ENCODE measurements around the gene ARHGAP29. TPM values are rescaled to one million over a fixed set of nuclear protein-coding genes. Genes with fewer than 3 reads are reported as not detected.
A peak's percentile ranks its signal among the peaks of the same experiment; 100 is the strongest.

ARHGAP29 gene
- total RNA-seq, 1 donor from 2014 or later: 67.2 TPM

DNA sequence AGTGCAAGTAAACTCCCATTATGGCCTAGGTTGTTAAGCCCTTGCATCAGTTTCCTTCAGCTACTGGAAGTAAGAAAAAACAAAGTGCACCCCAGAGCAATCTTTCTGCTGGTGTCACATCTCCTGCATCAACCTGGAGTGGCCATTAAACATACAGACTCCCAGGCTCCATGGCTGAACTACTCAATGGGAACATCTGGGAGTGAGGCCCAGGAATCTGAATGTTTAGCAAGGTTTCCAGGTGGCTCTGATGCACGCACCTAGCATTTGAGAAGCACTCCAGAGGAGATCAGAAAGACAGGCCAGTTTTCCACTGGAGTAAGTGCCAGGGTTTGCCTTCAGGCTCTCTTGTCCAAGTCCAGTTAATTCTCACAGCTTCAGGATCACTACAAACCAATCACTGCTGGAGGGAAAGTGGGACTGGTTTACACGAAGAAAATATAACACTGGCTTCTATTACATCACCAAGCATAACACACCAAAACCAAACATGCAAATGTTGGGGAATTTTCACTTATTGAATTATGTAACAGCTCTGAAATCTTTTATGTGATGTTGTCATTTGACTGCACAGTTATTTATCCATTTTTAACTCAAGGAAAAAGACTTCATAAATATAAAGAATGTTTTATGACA is 94.1 kb downstream of the ARHGAP29 start:
- peak; percentile 17 for ATAC-seq
- intact Hi-C loops (cut with DNase I): no loop called here
- no peak for DNase-seq (ENCODE audit: low spot score)

- intact Hi-C loops (cut with DNase I): no loop called here
- DNase-seq (ENCODE audit: low spot score) (no peak), ATAC-seq (peak; percentile 82)
Measured at GRCh38 chr1:94142583-94142982, 94.8 kb downstream of the ARHGAP29 start.

- intact Hi-C loops (cut with DNase I): no loop called here
- no peak for DNase-seq (ENCODE audit: low spot score)
- peak; percentile 55 for ATAC-seq
Measured at GRCh38 chr1:94142022-94142421, 95.4 kb downstream of the ARHGAP29 start.

GRCh38 chr1:94132111-94132510 is 105.3 kb downstream of the ARHGAP29 start:
- ATAC-seq (no peak), DNase-seq (ENCODE audit: low spot score) (no peak)
- intact Hi-C loops (cut with DNase I): no loop called here

- DNase-seq (ENCODE audit: low spot score) (no peak), ATAC-seq (peak; percentile 44)
- intact Hi-C loops (cut with DNase I): no loop called here
Measured at GRCh38 chr1:94130851-94131595, 106.4 kb downstream of the ARHGAP29 start.

DNA sequence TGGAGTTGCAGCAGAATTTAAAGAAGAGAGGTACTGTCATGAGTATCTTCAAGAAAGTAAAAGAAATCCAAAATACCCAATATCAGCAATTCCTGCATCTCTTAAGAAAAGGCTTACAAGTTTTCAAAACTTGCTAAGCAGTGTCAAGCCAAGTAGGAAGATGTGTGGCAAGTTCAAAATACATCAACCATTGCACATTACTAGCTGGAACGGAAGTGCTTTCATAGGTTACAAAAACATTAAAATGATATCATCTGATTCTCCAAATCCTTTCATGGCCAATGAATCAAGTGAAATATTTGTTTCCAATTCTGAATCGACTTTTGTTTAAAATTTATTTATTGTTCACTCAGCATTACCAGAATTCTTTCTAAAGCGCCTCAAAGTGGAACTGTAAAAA is 110.7 kb downstream of the ARHGAP29 start:
- ATAC-seq (peak; percentile 76), DNase-seq (ENCODE audit: low spot score) (no peak)
- intact Hi-C loops (cut with DNase I): no loop called here

DNA sequence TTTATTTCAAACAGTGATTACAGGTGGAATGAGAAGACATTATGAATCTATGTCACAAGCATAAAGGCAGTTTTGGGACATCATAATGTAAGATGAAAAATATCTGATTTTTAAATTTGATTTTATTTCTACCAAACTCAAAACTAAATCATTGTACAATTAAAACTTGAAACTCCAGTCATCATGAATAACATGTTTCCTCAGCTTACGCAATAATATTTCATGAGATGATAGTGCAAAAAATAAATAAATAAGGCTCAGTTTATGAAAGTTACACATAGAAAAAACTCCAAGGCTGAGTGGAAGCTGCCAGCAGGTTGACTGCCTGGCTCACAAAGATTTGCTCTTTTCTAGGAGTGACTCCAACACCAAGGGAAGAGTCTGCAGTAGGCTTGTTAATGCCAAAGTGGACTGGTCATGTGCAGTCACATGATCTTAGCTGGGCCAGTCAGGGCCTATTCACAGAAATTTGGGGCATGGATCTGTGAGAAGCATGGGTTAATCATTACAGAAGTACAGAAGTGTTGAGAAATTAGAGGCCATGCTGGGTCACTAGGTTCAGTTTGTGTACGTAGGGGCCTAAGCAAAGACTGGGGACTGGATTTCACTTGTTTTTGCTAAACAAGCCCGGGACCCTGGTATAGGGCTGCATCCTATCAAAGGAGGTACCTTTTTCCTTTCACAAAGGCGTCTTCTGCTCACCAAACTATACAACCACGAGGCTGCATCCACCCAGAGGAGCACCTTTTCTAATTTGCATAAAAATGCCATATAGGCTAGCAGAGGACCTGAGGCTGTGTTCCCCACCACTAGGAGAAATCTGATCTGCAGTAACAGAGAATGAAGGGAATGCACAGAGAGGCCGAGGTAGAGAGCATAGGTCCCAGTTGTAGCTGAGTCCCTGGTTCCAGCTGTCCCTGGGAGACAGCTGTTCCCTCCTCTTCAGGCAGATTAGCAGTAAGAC is 111.6 kb downstream of the ARHGAP29 start:
- ATAC-seq (peak; percentile 13), DNase-seq (ENCODE audit: low spot score) (no peak)
- intact Hi-C loops (cut with DNase I): no loop called here

GRCh38 chr1:94124538-94124937 is 112.8 kb downstream of the ARHGAP29 start:
- DNase-seq (ENCODE audit: low spot score): no peak
- intact Hi-C loops (cut with DNase I): no loop called here
- no peak for ATAC-seq

DNA sequence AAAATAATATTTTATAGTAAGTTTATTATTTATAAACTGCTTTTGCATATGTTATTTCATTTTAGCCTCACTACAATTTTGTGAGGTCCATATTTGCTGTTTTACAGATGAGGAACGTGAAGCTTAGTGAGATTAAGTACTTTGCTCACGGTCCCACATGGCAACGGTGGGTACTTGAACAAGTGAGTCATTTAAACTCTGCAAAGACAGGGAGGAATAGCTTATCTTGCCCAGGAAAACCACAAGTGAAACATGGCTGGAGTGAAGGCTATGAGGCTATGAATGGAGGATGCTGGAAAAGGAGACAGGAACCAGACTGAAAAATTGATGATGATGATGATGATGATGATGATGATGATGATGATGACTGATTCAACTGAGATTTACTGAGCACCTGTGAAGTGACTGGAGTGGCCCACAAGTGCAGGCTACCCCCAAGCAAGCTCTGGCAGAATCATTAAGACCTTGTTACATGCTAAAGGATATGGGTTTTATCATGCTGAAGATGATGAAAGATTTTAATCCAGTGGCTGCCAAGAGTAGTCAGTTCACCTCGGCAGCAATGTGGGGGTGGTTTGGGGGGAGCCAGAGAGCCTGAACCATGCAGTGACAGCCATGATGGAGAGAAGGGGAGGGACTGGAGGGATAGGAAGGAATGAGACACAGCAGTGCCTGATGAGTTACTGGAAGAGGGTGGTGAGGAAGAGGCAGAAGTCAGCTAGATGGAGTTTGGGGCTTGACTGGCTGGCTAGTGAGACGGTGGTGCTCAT is 115.0 kb downstream of the ARHGAP29 start:
- ATAC-seq (no peak), DNase-seq (ENCODE audit: low spot score) (no peak)
- intact Hi-C loops (cut with DNase I): no loop called here

Other genes starting within 250 kb of the ARHGAP29 start
- 0.40 TPM for gene ABCA4, start 116.4 kb downstream of the ARHGAP29 start, total RNA-seq
- gene ABCD3, start 180.8 kb upstream of the ARHGAP29 start, total RNA-seq: 65.7 TPM

Data from sciatic nerve (tissue), 2 donors.